ENCODE measurements around the gene ELAPOR1.

Gene ELAPOR1

GRCh38 chr1:109078317-109078716, 35.6 kb upstream of the ELAPOR1 start:
- Histone ChIP-seq H3K4me1 (no peaks in the 10 kb centered on the region), H3K9me3 (no peaks in the 10 kb centered on the region), H3K27me3 (no peaks in the 10 kb centered on the region), H3K4me3 (ENCODE audit: low read depth, low read length) (no peak overlapping the region), H3K36me3 (no peaks in the 10 kb centered on the region; the same call in 1 of the 2 replicates)
- no peak for DNase-seq
- TF ChIP-seq CTCF (IDR thresholded peaks at IDR 0.05; ENCODE audit: low read depth, low read length): no peak

GRCh38 chr1:109079240-109079622, 34.7 kb upstream of the ELAPOR1 start:
- no peak for TF ChIP-seq CTCF (IDR thresholded peaks at IDR 0.05; ENCODE audit: low read depth, low read length)
- no peaks in the 10 kb centered on the region for H3K36me3 ChIP-seq
- no peak for DNase-seq
- H3K27me3 ChIP-seq: no peaks in the 10 kb centered on the region
- H3K4me1 ChIP-seq: no peaks in the 10 kb centered on the region
- H3K9me3 ChIP-seq: no peaks in the 10 kb centered on the region
- H3K4me3 ChIP-seq (ENCODE audit: low read depth, low read length): no peak overlapping the region

GRCh38 chr1:109080441-109081082, 33.4 kb upstream of the ELAPOR1 start:
- no peak for DNase-seq
- Histone ChIP-seq H3K27me3 (no peaks in the 10 kb centered on the region), H3K36me3 (no peaks in the 10 kb centered on the region), H3K4me3 (ENCODE audit: low read depth, low read length) (no peak overlapping the region), H3K4me1 (no peaks in the 10 kb centered on the region), H3K9me3 (no peaks in the 10 kb centered on the region)
- no peak for TF ChIP-seq CTCF (IDR thresholded peaks at IDR 0.05; ENCODE audit: low read depth, low read length)

- H3K27me3 ChIP-seq: no peaks in the 10 kb centered on the region
- H3K36me3 ChIP-seq: no peaks in the 10 kb centered on the region
- H3K4me1 ChIP-seq: no peaks in the 10 kb centered on the region
- no peak for DNase-seq
- TF ChIP-seq CTCF (IDR thresholded peaks at IDR 0.05; ENCODE audit: low read depth, low read length): no peak
- H3K9me3 ChIP-seq: no peaks in the 10 kb centered on the region
- no peak overlapping the region for H3K4me3 ChIP-seq (ENCODE audit: low read depth, low read length)
Observed at GRCh38 chr1:109083501-109083900, 30.4 kb upstream of the ELAPOR1 start.

GRCh38 chr1:109083923-109084322, 30.0 kb upstream of the ELAPOR1 start:
- no peaks in the 10 kb centered on the region for H3K36me3 ChIP-seq
- DNase-seq: no peak
- H3K4me1 ChIP-seq: no peaks in the 10 kb centered on the region

More at GRCh38 chr1:109083923-109084322, 30.0 kb upstream of the ELAPOR1 start:
- Histone ChIP-seq H3K9me3 (no peaks in the 10 kb centered on the region), H3K27me3 (no peaks in the 10 kb centered on the region), H3K4me3 (ENCODE audit: low read depth, low read length) (no peak overlapping the region)
- no peak for TF ChIP-seq CTCF (IDR thresholded peaks at IDR 0.05; ENCODE audit: low read depth, low read length)

All from BE2C (cell line).